GM18861 (cell line): Measurements from ENCODE around the gene PPP6R2.
A peak's percentile ranks its signal among the peaks of the same experiment; 100 is the strongest.

ENCODE experiments used
- ATAC-seq: cut with Tn5 transposase; IDR thresholded peaks from one replicate; pipeline ENCODE4 v1.9.1; 2021; ENCODE audit not compliant: unreplicated experiment

PPP6R2 gene

DNA sequence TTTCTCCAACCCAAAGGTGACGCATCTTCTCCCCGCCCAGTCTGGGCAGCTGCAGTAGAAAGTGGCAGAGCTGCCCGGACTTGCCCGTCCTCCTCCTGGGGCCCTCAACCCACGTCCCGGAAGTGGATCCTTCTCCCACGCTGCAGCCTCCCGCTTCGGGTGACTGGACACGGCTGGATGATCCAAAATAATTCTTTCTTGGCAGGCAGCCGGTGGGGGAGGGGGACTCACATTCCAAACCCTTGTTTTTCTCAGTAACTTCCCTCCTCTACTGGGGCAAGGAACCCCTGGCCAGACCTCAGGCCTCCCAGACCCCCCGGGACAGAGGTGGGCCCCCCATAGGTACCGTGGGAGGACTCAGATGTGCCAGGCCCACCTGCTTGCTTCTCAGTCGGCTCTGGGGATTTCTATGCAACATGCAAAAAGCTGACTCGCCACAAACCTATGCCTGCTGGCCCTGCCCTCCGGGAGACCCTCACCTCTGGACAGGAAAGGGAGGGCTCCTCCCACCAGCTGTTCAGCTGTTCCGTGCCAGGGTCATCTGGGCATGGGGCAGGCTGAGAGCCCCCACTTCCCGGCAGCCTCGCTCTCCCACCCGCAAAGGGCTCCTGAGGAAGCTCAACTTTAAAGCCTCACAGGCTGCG, 37.1 kb upstream of the PPP6R2 start:
- ATAC-seq, result no peak

DNA sequence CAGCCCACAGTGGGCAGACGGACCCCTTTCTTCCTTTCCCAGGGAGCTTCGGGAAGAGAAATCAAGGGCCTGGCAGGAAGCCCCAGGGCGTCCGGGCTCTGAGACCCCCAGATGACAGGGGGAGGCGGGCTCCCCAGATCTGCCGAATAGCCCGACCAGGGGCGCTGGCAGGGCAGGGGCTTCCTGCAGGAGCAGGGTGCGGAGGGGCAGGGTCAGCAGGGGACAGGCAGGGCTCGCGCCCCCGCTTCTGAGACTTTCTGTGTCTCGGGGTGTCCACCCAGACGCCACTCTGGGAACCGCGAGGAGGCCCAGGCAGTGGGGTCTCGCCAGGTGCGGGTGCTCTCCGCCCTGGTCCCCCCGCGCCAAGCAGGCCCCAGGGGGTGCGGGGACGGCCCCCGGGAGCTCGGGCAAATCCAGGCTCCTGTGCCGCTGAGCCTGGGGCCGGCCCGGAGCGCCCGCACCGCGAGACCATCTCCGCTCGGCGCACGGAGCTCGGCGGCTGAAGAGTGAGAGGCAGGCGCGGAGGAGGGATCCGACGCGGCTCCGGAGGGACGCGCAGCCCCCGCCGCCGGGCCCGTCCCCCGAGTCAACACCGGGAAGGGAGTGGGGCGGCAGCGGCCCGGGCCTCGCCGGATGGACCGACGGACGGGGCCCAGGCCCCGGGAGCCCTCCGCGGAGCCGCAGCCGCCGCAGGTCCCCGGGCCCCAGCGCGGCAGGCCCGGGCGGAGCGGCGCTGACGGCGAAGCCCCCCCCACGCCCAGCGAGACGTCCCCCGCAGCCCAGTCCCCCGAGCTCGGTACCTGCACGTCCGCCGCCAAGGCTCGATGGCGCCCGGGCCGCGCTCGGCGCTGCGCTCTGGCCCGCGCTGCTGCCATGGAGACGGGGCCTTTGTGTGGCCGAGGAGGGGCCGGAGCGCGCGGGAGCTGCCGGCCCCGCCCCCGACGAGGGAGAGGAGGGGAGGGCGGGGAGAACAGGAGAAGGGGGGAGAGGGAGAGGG, 36.1 kb upstream of the PPP6R2 start, which contains the start of gene PLXNB2:
TSS of gene PLXNB2 (minus strand) at position 894 of the 997 bp plus-strand sequence. CDS start 17,062 bp downstream, outside the sequence.
- no peak for ATAC-seq

DNA sequence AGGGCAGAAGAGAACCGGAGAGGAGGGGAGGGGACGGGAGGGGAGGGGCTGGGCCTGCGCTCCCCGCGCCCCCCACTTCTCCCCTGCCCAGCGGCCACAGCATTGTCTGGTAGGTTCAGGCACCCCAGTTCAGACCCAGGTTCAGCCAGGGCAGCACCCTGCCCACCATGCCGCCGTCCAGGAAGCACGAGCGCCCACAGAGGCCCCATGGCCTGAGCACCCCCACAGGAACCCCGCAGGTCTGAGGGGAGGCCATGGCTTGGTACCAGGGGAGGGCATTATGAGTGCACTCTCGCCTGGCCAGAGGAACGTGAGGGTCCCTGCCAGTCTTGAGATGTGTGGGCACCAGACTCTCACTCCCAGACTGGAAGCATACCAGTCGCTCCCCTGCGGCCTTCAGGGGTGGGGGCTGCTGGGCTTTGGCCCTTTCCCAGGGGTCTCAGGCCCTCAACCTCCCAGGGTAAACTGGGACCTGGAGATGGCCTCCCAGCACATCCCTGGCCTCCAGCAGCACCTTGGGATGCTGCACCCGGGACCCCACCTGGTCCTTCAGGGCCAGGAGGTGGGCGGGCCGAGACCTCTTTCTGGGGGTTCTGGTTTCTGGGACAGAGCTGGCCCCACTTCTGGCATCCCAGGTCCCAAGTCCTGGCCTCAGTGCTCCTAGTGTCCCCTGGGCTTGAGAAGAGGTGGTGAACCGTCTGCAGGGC, 35.1 kb upstream of the PPP6R2 start:
- ATAC-seq, result no peak

DNA sequence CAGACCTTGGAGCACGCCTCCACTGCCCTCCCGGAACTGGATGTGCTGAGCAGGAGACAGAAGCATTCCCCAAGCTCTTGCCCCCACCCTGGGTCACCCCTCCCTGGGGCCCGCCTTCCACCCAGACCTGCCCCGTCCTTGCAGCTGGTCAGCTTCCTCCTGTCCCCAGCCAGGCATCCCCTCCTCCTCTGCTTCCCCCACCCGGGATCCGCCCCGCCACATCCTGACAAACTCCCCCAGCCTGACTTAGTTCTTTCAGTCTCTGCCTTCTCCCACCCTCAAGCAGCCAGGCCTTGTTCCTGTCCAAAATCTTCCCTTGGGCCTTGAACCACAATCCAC, 34.6 kb upstream of the PPP6R2 start:
- ATAC-seq, result no peak

DNA sequence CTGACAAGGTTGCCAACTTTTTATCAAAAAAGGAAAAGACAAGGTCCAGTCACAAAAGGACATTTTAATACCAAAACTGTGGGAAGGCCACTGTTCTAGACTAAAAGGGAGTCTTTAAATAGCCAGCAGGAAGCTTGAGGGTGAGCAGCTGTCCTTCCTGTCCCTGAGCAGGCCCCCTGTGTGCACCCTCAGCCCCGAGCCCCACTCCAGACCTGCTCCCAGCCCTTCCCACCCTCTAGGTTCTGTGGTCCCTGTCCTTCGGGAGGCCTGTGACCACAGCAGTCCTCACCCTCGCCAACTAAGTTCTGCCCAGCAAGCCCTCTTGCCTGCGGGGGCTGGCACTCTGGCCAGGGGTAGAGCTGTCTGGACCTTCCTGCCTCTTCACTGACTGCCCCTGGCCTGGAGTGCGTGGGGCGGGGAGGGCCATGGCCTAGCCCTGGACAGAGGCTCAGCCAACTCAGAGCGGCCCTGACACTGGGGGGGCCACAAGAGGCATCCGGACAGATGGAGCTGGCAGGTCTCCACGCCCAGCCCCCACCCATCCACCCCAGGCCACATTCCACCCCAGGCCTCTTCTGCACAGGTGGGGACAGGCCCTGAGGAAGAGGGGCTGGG, 34.0 kb upstream of the PPP6R2 start:
- no peak for ATAC-seq

DNA sequence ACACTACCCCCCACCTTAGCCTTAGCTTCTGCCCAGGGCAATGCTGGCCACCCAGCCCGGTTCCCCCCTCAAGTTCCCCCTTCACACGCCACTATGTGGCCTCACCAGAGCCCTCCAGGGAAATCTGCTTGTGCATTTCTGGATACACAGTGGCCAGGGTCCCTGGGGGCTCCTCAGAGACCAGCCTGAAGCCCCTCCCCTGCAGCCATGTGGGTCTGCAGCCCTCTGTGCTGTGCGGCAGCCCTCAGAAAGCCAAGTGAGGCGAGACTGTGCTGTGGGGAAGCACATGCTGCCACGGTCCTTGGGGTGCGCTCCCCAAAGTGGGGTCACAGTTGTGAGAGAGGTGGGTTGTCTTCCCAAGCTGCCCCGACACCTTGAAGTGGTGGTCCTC, 33.5 kb upstream of the PPP6R2 start:
- no peak for ATAC-seq

DNA sequence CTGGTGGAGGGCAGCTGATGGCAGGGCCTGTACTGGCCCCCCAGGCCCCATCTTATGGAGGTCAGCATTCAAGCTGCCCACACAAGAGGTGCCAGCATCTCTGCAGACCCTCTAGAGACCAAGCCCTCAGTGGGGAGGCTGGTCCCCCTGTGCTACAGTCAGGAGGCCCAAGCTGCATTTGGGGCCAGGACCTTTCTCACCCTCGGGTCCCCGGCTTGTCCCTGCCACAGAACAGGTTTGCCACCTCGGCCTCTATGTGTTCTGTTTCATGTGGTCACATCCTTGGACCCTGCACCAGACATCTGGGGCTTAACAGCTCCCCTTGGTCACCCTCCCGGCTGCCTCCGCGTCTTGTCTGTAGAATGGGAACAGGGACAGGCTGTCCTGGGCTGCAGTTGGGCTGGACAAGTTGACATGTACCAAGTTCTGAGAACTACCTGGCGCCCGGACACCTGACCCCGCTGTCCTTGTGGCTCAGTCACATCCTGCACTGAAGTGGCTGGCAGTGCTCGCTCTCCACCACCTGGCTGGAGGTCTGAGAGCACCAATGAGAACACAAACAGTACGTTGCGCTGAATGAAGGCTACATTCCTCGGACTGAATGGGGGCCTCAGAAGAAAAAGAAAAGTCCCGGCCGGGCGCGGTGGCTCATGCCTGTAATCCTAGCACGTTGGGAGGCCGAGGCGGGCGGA, 33.0 kb upstream of the PPP6R2 start:
- ATAC-seq, result no peak

DNA sequence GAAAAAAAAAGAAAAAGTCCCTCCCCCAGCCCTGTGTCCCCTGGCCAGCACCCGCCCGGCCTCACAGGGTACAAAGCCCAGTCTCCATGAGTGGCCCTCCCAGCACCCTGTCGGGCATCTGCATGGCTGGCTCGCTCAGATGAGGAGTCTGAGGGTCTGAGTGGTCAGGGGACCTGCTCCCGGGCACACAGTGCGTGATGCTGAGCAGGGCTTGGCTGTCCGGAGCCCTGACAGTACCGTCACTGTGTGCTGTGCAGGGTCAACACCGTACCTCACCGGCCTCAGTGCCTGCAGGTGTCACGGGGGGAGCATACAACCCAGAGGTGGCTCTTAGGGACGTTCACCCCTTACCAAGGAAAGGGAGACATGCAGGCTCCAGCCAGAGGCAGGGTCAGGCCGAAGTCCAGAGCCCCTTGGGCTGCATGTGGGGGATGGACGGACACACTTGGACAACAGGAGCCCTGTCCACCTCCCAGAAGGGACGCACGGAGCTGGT, 32.1 kb upstream of the PPP6R2 start:
- no peak for ATAC-seq

DNA sequence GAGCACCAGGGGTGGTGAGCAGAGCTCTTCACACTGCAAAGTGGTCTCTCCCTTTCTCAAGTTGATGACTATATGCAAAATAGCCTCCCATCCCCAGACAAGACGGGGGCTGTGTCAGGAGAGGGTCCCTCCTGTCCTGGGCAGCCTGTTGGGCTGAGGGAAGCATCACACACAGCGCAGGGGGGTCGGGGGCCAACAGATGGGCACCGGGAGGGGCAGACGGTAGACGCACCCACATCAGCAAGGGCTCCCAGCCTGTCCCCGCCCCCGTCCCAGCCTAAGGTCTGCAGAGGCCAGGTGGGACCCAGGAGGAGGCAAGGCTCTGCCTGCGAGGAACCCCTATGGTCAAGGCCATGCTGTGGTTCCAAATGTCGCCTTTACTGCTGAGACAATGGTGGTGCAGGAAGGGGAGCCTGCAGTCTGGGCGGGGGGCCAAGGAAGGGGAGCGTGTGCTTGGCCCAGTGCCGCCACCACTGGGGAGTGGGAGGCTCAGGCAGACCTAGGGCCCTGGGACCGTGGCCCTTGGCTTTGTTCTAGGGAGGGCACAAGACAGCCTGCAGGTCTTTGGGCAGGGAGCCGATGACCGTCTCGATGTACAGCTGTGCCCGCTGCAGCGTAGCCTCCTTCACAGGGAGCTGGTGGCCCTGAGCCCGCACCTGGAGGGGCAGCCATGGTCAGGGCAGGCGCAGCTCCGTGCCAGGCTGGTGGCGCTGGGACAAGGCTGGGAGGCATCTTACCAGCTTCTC, 31.3 kb upstream of the PPP6R2 start:
- no peak for ATAC-seq

DNA sequence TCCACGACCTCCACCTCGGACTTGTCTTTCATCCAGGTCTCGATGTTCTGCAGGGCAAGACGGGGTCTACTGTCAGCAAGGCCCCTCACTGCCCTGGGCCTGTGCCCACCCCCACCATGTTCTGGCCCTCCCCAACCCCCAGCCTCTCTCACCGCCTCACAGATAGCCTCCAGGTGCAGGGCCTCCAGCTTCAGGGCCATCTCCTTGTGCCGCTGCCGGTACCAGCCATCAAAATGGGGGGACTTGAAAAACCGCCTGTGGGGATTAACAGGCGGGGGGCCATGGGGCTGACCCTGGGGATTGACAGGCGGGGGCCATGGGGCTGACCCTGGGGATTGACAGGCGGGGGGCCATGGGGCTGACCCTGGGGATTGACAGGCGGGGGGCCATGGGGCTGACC, 30.8 kb upstream of the PPP6R2 start:
- no peak for ATAC-seq

DNA sequence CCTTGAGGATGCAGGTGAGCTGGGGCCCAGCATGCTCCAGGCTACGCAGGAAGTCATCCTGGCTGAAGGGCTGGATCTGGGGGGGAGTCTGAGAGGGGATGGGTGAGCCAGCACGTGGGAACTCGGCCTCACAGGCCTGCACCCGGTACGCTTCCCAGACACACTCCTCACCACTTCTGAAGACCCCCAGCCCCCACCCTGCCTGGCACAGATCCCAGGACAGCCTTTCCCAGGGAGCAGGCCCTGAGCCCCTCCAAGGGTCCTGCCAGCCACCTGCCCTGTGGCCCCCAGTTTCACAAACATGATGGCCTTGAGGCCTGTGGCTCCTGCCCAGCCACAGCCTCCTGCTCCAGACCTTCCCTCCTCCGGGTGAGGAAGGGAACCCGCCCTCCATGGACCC, 30.1 kb upstream of the PPP6R2 start:
- no peak for ATAC-seq

DNA sequence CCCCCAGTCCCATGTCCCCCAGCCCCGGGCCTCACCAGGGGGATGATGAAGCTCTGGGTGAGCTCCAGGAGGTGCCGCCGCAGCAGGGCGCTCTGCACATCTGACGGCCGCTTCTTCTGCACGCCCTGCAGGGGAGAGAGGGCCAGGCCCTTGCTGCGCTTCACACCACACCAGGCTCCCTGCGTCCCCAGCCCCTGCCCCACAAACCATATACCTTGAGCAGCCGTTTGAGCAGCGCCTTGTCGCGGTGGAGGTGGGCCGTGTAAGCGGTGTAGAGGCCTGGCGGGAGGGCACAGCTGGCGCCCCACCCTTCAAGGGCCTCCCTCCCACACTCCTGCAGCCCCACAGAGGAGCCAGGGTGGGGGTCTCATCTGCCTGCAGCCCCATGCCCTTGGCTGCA, 29.5 kb upstream of the PPP6R2 start:
- no peak for ATAC-seq

DNA sequence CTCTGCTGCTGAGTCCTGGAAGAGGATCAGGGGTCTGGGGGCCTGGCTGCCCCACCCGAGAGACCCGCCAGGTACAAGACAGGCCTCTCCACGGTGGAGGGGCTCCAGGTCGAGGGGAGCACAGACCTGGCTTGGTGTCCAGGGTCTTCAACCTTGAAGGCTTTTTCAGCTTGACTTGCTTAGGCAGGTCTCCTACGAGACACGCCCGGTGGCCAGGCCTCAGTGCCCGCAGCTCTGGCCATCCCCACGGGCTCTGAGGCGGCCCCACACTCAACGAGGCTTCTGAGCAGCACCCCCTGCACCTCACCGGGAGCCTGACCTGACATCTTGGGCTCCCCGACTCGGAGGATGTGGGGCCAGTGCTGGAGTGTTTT, 29.1 kb upstream of the PPP6R2 start:
- ATAC-seq, result no peak

DNA sequence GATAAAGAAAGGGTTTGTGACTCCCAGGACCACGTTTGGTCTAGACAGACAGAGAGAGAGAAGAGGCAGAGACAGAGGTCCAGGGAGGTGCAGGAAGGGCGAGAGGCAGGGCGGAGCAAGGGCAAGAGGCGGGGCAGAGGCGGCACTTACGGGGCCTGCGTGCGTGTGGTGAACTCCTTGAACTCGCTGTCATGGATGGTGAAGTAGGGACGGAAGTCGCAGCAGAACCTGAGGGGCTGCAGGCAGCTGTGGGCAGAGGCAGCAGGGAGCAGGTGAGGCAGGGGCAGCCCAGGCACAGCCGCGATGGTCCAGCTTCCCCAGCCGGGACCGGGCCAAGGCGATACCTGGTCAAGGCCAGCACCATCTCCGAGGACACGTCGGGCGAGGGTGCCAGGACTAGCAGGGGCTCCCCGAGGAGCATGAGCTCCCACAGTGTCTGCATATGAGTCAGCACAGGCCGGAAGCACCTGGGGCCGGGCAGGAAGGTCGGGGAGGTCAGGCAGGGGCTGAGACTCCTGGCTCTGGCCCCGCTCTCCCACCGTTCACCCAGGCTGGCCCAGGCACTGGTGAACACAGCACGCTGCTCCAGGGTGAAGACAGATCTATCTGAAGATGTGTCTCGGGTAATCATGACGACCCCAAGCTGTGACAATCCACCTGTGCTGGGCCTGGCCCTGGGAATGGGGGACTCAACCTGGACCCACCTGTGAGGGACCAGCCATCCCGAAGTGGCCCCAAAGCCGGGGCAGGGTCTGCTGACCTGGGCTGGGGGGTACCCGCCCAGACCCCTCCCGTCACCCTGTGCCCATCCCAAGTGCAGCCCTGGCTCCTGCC, 28.5 kb upstream of the PPP6R2 start:
- peak; percentile 60 for ATAC-seq

DNA sequence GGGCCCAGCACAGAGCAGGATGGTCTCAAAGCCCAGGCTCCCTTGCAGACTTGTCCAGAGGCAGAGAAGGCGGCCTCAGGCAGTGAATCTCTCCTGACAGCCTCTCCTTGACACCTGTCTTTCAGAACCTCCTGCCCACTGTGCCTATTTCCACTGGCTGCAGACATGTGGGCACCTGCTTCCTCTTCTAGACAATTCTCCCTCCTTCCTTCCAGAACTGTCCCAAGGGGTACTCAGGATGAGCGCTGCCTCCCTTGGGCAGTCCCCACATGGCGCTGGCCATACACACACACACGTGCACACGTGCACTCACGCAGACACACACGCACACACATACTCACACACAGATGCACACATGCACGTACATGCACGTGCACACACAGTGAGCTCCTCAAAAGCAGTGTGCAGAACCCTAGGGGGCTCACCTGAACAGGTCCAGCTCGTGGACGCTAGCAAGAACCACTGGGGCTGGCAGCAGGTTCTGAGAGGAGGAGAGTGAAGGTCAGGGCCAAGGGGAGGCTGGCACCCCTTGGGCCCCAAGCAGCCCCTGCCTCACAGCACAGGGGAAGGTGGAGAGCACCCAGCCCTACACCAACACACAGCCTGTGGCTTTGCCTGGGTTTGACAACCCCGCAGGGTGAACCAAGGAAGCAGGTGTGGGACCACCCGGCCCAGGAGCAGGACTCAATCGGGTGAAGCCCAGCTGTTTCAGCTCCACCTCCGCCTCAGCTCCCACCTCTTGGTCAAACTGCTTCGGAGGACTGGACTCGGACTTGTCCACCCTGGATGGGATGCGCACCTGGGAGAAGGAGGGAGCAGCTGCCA, 27.6 kb upstream of the PPP6R2 start:
- no peak for ATAC-seq

DNA sequence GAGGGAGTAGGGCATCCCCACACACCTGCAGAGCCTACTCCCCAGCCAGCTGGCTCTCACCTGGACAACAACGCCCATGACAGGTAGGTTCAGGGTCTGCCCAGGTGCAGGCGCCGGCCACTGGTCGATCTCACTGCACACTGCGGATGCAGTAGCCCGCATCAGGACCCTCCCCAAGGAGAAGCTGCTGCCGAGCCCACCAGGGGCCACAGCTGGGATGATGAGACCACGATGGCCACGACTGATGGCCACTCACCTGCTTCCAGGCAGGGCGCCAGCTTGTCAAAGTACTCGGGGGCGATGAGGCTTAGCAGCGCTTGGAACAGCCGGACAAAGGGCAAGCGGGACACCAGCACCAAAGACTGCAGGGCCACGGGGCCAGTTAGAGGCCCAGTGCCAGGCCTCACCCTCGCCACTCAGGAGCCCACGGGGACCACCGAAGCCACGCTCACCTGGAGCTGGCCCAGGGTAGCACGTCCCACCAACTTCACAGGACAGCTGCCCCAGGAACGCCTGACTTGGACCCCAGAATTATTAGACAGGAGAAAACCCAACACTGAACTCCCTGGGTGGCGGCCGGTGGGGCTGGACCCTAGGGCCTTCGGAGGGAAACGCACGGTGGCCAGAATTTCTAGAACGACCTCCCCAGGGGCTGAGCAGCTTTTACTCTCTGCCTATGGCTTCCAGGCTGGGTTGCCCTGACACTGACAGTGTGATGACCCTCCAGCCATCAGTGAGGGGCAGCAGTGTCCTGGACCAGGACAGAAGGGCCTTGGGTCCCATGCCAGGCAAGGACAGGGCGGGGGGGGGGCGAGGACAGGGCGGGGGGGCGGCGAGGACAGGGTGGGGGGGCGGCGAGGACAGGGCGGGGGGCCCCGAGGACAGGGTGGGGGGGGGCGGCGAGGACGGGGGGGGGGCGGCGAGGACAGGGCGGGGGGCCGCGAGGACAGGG, 26.7 kb upstream of the PPP6R2 start:
- ATAC-seq, result no peak

DNA sequence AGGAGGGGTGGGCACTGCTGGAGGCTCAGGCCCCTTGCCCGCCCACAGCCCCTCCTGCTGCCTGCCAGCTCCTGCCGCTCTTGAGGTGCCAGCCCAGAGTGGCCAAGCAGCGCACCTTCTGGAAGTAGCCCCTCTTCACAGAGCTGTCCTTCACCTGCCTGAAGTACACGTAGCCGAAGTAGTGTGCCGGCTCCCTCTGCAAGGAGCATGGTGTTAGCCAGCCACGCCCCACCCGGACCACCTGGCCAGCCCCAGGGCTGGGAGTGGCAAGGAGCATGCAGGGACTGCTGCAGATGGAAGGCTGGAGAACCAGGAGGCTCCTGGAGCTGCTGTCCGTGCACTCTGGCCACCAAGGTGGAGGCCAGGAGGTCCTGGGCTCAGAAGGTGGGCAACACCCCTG, 25.9 kb upstream of the PPP6R2 start:
- no peak for ATAC-seq
